Tibial nerve (tissue), 4 donors: ENCODE measurements around the gene ACSM3.

Experiments used
- EP300 ChIP-seq, 2 donors: sonication (generic); formaldehyde crosslinking; IDR thresholded peaks; one replicate each; pipeline ENCODE4 v1.6.1; 2017; ENCODE audit warnings: antibody characterized with exemption in 2 of 2, mild to moderate bottlenecking in 1 of 2
- POLR2A ChIP-seq, 2 donors: fragments of 450-650 bp; IDR thresholded peaks; one replicate each; pipeline ENCODE4 v1.6.1; 2017; ENCODE audit warnings: antibody characterized with exemption in 2 of 2, mild to moderate bottlenecking in 2 of 2, moderate library complexity in 2 of 2
- TF ChIP-seq, protein P1 (sequence below), 5 experiments: fragments of 200-600 bp in 3 of 5; fragments of 450-650 bp in 2 of 5; sonication (generic) in 3 of 5; IDR thresholded peaks; one replicate each; pipeline ENCODE4 v1.5.1; 2016 to 2019; ENCODE audit warnings: antibody characterized with exemption in 5 of 5, mild to moderate bottlenecking in 3 of 5, moderate library complexity in 2 of 5

DNA sequence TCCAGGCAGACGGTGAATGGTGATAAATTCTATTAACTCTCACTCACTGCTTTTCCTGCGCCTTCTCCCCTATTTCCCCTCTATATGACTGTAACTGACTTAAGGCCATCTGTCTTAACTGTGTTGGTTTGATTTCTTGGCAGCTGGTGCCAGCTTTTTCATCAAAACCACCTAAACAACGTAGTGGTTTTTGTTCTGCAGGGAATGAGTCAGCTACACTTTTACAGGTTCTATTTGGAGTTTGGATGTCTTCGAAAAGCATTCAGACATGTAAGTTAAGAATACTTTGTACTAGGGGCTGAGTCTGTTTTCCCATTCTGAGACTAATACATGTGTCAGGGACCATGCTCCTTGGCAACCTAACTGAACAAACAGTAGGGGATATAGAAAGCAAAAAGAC is 51.0 kb downstream of the ACSM3 start:
- TF ChIP-seq, protein P1, sequence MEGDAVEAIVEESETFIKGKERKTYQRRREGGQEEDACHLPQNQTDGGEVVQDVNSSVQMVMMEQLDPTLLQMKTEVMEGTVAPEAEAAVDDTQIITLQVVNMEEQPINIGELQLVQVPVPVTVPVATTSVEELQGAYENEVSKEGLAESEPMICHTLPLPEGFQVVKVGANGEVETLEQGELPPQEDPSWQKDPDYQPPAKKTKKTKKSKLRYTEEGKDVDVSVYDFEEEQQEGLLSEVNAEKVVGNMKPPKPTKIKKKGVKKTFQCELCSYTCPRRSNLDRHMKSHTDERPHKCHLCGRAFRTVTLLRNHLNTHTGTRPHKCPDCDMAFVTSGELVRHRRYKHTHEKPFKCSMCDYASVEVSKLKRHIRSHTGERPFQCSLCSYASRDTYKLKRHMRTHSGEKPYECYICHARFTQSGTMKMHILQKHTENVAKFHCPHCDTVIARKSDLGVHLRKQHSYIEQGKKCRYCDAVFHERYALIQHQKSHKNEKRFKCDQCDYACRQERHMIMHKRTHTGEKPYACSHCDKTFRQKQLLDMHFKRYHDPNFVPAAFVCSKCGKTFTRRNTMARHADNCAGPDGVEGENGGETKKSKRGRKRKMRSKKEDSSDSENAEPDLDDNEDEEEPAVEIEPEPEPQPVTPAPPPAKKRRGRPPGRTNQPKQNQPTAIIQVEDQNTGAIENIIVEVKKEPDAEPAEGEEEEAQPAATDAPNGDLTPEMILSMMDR (IDR thresholded peaks at IDR 0.05) = no peak
- TF ChIP-seq POLR2A (IDR thresholded peaks at IDR 0.05) = no peak
- TF ChIP-seq EP300 (IDR thresholded peaks at IDR 0.05) = no peak
